ENCODE measurements around the gene CHERP. TPM values are rescaled to one million over a fixed set of nuclear protein-coding genes. Genes with fewer than 3 reads are reported as not detected.

Gene CHERP
- total and polyA plus RNA-seq, 2 of the 8 experiments (the other 6 are each of a cell fraction or from before 2014, with no cell fraction given): 13.9 to 73.7 TPM

DNA sequence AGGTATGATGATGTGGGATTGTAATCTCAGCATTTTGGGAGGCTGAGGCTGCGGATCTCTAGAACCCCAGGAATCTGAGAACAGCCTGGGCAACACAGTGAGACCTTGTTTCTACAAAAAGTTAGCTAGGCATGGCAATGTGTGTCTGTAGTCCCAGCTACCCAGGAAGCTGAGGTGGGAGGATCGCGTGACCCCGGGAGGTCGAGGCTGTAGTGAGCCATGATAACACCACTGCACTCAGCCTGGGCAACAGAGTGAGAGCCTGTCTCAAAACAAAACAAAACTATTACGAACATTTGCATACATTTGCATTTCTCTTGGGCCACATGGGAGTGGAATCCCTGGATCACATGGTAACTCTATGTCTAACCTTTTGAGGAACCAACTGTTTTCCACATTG lies 44.4 kb downstream of the CHERP start:
- no peaks in the 10 kb centered on the region; the same call in 1 of the 2 replicates for H3K23me2 ChIP-seq (ENCODE audit: low read depth, low read length)
- H2BK12ac ChIP-seq (ENCODE audit: low read depth, low read length): no peak overlapping the region
- 94% methylated on average over 6 of the region's 6 CpGs; no CpG with 5 or more reads in 1 of the 2 experiments for WGBS, 2 experiments (ENCODE audit: extremely low coverage in 1 of 2, insufficient coverage in 1 of 2, insufficient read length in 1 of 2, insufficient replicate concordance in 2 of 2, low coverage in 1 of 2, low lambda C conversion rate in 2 of 2, missing lambda C conversion rate in 1 of 2)
- no peaks in the 10 kb centered on the region for H3K79me1 ChIP-seq (ENCODE audit: low read depth, low read length)
- H2AK5ac ChIP-seq (ENCODE audit: low read depth, low read length): no peak overlapping the region
- H3K23ac ChIP-seq (ENCODE audit: insufficient read length): no peak overlapping the region
- no peak overlapping the region for H3K4me3 ChIP-seq (ENCODE audit: extremely low read depth in 1 of 4, insufficient read depth in 2 of 4, low read depth in 3 of 4, low read length in 4 of 4)
- no peak overlapping the region for H3K27ac ChIP-seq (ENCODE audit: low read depth, low read length)
- FAIRE-seq (no peak), DNase-seq (ENCODE audit: low read depth in 1 of 2, low spot score in 2 of 2) (no peak)
- no peak overlapping the region for H4K8ac ChIP-seq (ENCODE audit: extremely low read depth, insufficient read depth, low read length)
- H3K9ac ChIP-seq (replicated peaks in 1 of 4; ENCODE audit: extremely low read depth in 1 of 4, low read depth in 3 of 4, low read length in 3 of 4): no peak overlapping the region
- H3K27me3 ChIP-seq (replicated peaks in 1 of 4; ENCODE audit: control insufficient read depth in 3 of 4, extremely low read depth in 1 of 4, insufficient read depth in 3 of 4, low read length in 3 of 4): no peaks in the 10 kb centered on the region
- H4K5ac ChIP-seq (ENCODE audit: insufficient read length, low read depth, low read length): no peak overlapping the region
- no peak overlapping the region for H3K4me2 ChIP-seq (ENCODE audit: insufficient read depth in 1 of 2, low read depth in 2 of 2, low read length in 2 of 2)
- no peak overlapping the region for H2AFZ ChIP-seq (ENCODE audit: low read length)
- POLR2A ChIA-PET (ENCODE audit: partially characterized antibody): interaction anchor here (0.6 kb wide), 1 partner anchor 69 kb away, joined by 3 read pairs; no protein-coding TSS in a partner anchor
- no peak overlapping the region for H3K18ac ChIP-seq (ENCODE audit: extremely low read depth, low read length)
- peaks cover 0 to 3% (median under 1%) of the 10 kb centered on the region in 4 experiments; a peak in 2 of 7 replicates for H3K4me1 ChIP-seq (replicated peaks in 1 of 4; ENCODE audit: control insufficient read depth in 3 of 4, insufficient read depth in 4 of 4, low read length in 3 of 4)
- no peak overlapping the region for H2BK15ac ChIP-seq (ENCODE audit: low read length)
- no peak overlapping the region for H2BK5ac ChIP-seq (ENCODE audit: low read depth, low read length)
- H2BK120ac ChIP-seq (replicated peaks; ENCODE audit: low read depth, low read length): no peak overlapping the region
- no peak overlapping the region for H2BK20ac ChIP-seq (ENCODE audit: low read length)
- H4K20me1 ChIP-seq (replicated peaks in 1 of 2; ENCODE audit: control insufficient read depth in 1 of 2, insufficient read depth in 2 of 2, low read length in 2 of 2): no peaks in the 10 kb centered on the region
- no peak overlapping the region for H3K4ac ChIP-seq (replicated peaks; ENCODE audit: insufficient read length, low read depth, low read length)
- H4K91ac ChIP-seq (replicated peaks; ENCODE audit: insufficient read length, low read length): no peak overlapping the region
- 0 out of 8 replicates have a peak, but pooled peaks cover 0 to 3% (median 0%) of the 10 kb centered on the region in 4 experiments for H3K36me3 ChIP-seq (ENCODE audit: control insufficient read depth in 2 of 4, insufficient read depth in 4 of 4, low read length in 3 of 4)
- 0 out of 4 replicates have a peak, but pooled peaks cover 0 to 3% of the 10 kb centered on the region in 2 experiments for H3K79me2 ChIP-seq (ENCODE audit: control insufficient read depth in 1 of 2, insufficient read depth in 2 of 2, low read length in 2 of 2)
- H3K14ac ChIP-seq (ENCODE audit: insufficient read length): no peak overlapping the region
- no peak overlapping the region for H3K56ac ChIP-seq (replicated peaks; ENCODE audit: insufficient read length, low read depth, low read length)
- CTCF ChIA-PET (ENCODE audit: partially characterized antibody): no interaction called here
- H3K9me3 ChIP-seq (ENCODE audit: insufficient read depth in 2 of 2, low read depth in 1 of 2, low read length in 1 of 2): no peaks in the 10 kb centered on the region
- TF ChIP-seq SP2 (IDR thresholded peaks at IDR 0.05; ENCODE audit: low read length) (no peak), RAD21 (IDR thresholded peaks at IDR 0.05 in 1 of 2, conservative IDR thresholded peaks at IDR 0.05 in 1 of 2; ENCODE audit: low read depth in 2 of 2, low read length in 2 of 2) (no peak), CEBPB (IDR thresholded peaks at IDR 0.05; ENCODE audit: low read depth, low read length) (no peak), TEAD4 (IDR thresholded peaks at IDR 0.05; ENCODE audit: low read depth, low read length) (no peak), TBP (IDR thresholded peaks at IDR 0.05; ENCODE audit: low read depth, low read length) (no peak), BACH1 (IDR thresholded peaks at IDR 0.05; ENCODE audit: low read length) (no peak), CHD2 (IDR thresholded peaks at IDR 0.05; ENCODE audit: low read length) (no peak), RBBP5 (IDR thresholded peaks at IDR 0.05; ENCODE audit: borderline replicate concordance, low read depth, low read length) (no peak), SRF (IDR thresholded peaks at IDR 0.05; ENCODE audit: low read depth, low read length) (no peak), EP300 (IDR thresholded peaks at IDR 0.05; ENCODE audit: borderline replicate concordance in 1 of 2, low read depth in 2 of 2, low read length in 2 of 2) (no peak), RXRA (IDR thresholded peaks at IDR 0.05; ENCODE audit: insufficient read depth, low read depth, low read length) (no peak)
- TF ChIP-seq, protein P1, sequence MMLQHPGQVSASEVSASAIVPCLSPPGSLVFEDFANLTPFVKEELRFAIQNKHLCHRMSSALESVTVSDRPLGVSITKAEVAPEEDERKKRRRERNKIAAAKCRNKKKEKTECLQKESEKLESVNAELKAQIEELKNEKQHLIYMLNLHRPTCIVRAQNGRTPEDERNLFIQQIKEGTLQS (IDR thresholded peaks at IDR 0.05; ENCODE audit: insufficient read depth, low read depth, low read length): no peak
- TF ChIP-seq, protein P2, sequence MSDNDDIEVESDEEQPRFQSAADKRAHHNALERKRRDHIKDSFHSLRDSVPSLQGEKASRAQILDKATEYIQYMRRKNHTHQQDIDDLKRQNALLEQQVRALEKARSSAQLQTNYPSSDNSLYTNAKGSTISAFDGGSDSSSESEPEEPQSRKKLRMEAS (IDR thresholded peaks at IDR 0.05): no peak

Measured in H1 (cell line).